GM21825 (cell line): ENCODE measurements around the gene FAM107B.

Source experiments
- ATAC-seq: cut with Tn5 transposase; IDR thresholded peaks from one replicate; pipeline ENCODE4 v1.9.1; 2021; ENCODE audit warnings: mild to moderate bottlenecking, moderate library complexity; ENCODE audit not compliant: unreplicated experiment

FAM107B gene

DNA sequence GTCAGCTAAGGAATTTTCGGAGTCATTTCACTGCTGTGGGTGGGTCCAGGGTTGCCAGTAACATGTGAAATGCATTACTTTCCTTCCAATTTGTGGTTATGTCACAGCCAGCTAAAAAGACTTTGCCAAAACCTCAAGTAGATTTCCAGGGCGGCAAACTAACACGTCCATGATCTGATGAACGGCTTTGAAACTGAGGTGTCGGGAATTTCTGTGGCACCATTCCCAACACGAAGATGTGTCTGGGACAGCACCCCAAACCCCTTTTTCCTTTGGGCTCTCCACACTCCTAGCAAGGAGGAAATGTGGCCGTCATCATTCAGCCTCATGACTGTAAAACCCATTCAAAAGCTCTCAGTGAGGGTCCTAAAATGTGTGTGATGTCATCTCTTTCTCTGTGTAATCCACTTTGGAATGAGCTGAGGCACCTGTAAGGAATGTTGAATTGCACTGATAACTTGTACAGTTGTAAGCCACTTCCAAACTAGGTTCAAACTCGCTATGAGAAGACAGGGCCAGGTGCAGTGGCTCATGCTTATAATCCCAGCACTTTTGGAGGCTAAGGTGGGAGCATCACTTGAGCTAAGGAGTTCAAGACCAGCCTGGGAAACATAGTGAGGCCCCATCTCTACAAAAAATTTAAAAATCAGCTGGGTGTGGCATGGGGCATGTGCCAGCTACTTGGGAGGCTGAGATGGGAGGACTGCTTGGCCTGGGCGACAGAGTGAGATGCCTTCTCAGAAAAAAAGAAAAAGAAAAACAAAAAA, 297.9 kb downstream of the FAM107B start:
- ATAC-seq: no peak

DNA sequence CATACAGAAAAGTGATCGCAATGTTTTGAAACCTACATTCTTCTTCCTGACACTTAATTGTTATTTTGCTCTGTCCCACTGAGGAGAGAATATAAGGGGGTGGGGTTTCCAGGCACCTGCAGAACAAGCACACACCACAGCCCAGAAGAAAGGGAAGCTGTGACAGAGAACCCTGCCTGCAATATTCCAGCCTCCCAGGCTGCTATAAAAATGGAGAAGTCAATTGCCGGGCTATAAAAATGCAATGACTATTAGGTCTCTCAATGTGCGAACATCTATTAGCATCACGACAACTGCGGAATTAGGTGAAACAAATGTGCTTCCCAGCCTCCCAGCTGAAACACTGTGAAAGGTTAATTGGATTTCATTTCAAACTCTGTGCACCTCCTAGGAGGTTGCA, 298.7 kb downstream of the FAM107B start:
- no peak for ATAC-seq

DNA sequence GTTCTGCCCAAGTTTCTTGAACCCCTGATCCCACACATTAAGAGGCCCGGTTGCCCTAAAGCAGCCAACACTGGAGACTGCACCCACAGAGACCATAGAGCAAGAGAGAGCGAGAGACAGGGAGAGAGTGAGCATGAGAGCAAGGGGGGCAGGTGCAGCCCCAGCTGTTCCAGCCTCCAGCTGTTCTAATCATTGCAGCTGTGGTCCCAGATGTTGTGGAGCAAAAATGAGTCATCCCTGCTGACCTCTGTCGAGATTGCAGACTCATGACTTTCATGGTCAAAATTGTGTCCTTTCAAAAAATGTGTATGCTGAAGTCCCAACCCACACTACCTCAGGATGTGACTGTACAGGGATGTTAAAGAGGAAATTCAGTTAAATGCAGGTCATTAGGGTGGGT, 300.0 kb downstream of the FAM107B start:
- ATAC-seq: no peak

DNA sequence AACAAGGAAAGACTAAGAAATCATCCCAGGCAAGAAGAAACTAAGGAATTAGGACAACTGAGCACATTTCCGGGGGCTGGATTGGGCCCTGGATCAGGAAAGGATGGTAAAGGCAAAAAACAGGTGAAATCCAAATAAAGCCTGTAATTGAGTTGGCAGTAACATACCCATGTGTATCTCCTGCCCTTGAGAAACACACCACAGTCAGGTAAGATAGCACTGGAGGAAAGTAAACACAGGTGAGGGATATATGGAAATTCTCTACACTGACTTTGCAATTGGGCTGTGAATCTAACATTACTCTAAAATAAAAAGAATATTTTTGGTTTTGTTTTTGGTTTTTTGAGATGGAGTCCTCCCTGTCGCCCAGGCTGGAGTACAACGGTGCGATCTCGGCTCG, 303.8 kb downstream of the FAM107B start:
- ATAC-seq: no peak

DNA sequence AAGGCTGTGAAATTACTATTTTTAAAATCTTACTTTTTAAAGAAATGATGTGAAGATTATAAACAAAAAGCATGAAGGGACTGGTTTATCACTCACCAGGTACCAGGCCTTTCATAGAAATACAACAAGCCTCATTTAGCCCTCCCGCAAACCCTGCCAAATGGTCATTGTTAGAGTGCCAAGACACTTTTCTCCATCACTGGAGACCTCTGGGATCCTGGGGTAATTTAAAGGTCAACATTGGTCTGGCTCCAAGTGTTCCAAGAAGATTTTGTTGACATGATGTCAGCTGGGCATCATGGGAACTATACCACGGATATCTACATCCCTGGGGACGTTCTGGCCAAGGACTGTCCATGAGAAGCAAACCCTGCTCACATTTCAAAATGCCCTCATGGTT, 306.0 kb downstream of the FAM107B start:
- no peak for ATAC-seq
